Measurements from ENCODE around the gene SYT17.

DNA sequence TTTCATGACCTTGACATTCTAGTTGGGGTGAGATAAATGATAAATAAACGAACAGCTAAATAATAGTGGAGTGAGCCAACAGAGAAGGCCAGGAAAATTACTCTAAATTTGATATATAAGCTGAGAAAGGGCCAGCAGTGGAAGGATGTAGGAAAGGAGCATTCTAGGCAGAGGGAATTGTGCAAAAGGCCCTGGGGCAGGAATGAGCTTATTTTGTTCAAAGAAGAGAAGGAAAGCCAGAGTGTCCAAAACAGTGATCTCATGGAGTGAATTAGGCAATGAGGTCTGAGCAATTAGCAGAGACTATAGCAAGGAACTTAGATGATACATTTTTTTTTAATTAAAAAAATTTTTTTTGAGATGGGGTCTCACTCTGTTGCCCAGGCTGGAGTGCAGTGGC lies 74.1 kb downstream of the SYT17 start:
- TF ChIP-seq CTCF (IDR thresholded peaks at IDR 0.05) = no peak
- no peak for TF ChIP-seq POLR2A (IDR thresholded peaks at IDR 0.05)
